ENCODE data around the gene LACTB. TPM values are rescaled to one million over a fixed set of nuclear protein-coding genes. Genes with fewer than 3 reads are reported as not detected.

Gene LACTB, protein sequence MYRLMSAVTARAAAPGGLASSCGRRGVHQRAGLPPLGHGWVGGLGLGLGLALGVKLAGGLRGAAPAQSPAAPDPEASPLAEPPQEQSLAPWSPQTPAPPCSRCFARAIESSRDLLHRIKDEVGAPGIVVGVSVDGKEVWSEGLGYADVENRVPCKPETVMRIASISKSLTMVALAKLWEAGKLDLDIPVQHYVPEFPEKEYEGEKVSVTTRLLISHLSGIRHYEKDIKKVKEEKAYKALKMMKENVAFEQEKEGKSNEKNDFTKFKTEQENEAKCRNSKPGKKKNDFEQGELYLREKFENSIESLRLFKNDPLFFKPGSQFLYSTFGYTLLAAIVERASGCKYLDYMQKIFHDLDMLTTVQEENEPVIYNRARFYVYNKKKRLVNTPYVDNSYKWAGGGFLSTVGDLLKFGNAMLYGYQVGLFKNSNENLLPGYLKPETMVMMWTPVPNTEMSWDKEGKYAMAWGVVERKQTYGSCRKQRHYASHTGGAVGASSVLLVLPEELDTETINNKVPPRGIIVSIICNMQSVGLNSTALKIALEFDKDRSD
- total RNA-seq: 10.2 and 11.5 TPM in 2 replicates
- long read RNA-seq, partial matches to known transcripts: 1 of 1 reads
- long read RNA-seq, other reads (novel, unspliced or antisense): 0 of 1 reads

DNA sequence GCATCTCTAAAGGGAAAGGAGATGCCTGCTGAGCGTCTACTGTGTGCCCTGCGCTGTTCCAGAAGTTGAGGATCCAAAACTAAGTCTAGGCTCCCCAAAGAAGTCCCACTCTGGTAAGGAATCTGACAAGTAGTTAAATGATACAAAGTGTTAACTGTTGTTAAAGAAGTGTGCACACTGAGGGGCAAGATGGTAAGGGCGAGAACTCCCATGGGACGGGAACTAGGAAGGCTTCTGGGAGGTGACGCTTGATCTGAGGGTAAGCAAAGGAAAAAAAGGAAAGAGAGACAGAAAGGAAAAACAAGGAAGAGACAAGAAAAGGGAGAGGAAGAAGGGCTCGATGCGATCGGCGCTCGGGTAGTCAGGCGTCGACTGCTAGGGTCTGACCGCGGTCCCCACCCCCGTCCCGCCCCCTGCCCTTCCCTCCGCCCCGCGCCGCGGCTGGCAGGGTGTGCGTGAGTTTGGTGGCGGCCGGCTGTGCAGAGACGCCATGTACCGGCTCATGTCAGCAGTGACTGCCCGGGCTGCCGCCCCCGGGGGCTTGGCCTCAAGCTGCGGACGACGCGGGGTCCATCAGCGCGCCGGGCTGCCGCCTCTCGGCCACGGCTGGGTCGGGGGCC is at the start of gene LACTB:
Gene LACTB (plus strand): TSS at position 480 of the 620 bp plus-strand sequence. CDS start 11 bp downstream, at position 491.
- Mint-ChIP-seq H3K4me3 (ENCODE audit: low read depth) (peak within 1 kb of the TSS; percentile 87), H3K27ac (peak within 1 kb of the TSS; percentile 86)

DNA sequence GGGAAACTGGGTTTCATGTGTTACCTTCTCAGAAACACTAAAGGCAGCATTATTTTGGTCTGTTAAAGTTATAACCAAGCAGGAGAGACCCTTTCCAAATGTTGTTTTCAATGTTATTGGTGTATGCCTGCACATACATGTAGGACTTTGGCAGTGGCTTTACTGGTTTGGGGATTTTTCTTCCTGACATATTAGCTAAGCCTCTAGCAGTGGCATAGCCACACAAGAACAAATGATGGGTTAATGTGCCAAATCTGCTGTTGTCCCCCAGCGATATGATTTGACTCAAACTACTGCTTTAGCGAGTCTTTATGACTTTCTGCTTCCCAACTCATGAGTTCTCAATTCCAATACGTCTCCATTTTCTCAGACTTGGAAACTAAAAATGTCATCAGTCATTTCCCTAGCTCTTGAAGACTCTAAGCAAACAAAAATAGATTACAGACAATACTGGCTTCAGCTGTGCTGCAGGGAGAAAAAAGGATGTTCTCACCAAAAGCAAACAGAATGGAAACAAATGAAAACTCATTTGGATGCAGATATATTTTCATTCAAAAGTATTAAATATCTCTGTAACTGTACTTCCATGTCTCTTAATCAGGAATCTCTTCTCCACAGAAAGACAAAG is 49.5 kb upstream of the LACTB start:
- DNase-seq (ENCODE audit: low spot score, unreplicated experiment): no peak
- peaks cover 5% of the 10 kb centered on the region for H3K27me3 Mint-ChIP-seq
- no peaks in the 10 kb centered on the region for H3K9me3 Mint-ChIP-seq (ENCODE audit: low read depth)
- H3K36me3 Mint-ChIP-seq (ENCODE audit: insufficient read depth): peaks cover 16% of the 10 kb centered on the region
- TF ChIP-seq, protein P1, sequence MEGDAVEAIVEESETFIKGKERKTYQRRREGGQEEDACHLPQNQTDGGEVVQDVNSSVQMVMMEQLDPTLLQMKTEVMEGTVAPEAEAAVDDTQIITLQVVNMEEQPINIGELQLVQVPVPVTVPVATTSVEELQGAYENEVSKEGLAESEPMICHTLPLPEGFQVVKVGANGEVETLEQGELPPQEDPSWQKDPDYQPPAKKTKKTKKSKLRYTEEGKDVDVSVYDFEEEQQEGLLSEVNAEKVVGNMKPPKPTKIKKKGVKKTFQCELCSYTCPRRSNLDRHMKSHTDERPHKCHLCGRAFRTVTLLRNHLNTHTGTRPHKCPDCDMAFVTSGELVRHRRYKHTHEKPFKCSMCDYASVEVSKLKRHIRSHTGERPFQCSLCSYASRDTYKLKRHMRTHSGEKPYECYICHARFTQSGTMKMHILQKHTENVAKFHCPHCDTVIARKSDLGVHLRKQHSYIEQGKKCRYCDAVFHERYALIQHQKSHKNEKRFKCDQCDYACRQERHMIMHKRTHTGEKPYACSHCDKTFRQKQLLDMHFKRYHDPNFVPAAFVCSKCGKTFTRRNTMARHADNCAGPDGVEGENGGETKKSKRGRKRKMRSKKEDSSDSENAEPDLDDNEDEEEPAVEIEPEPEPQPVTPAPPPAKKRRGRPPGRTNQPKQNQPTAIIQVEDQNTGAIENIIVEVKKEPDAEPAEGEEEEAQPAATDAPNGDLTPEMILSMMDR (IDR thresholded peaks at IDR 0.05; ENCODE audit: unreplicated experiment): no peak
- peaks cover 22% of the 10 kb centered on the region for H3K4me1 Mint-ChIP-seq (ENCODE audit: low read depth)
- H3K4me3 Mint-ChIP-seq (ENCODE audit: low read depth): no peak overlapping the region
- no peak overlapping the region for H3K27ac Mint-ChIP-seq

More for the DNA sequence above, at the start of gene LACTB:
- TF ChIP-seq, protein P1 (IDR thresholded peaks at IDR 0.05; ENCODE audit: unreplicated experiment): no peak
- DNase-seq (ENCODE audit: low spot score, unreplicated experiment): peak; percentile 71
- H3K9me3 Mint-ChIP-seq (ENCODE audit: low read depth): peaks cover 9% of the 10 kb centered on the region
- peaks cover 4% of the 10 kb centered on the region for H3K4me1 Mint-ChIP-seq (ENCODE audit: low read depth)
- H3K27me3 Mint-ChIP-seq: no peaks in the 10 kb centered on the region
- peaks cover 2% of the 10 kb centered on the region for H3K36me3 Mint-ChIP-seq (ENCODE audit: insufficient read depth)

DNA sequence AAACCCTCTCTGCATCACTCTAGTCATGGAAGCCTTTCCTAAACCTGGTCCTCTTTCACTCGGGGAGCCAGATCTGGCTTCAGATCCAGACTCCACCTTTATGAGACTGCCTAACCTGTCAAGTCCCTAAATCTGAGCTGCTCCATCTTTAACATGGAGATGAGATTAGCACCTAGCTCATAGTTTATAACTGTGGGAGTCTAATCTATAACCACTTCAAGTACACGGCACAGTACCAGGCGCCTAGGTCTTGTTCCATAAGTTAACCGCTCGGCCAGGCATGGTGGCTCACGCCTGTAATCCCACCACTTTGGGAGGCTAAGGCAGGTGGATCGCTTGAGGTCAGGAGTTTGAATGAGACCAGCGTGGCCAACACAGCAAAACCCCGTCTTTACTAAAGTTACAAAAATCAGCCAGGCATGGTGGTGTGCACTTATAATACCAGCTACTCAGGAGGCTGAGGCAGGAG is 48.8 kb upstream of the LACTB start:
- no peak for DNase-seq (ENCODE audit: low spot score, unreplicated experiment)
- Mint-ChIP-seq H3K27me3 (peaks cover 9% of the 10 kb centered on the region), H3K27ac (no peak overlapping the region), H3K4me3 (ENCODE audit: low read depth) (no peak overlapping the region), H3K36me3 (ENCODE audit: insufficient read depth) (peaks cover 12% of the 10 kb centered on the region), H3K4me1 (ENCODE audit: low read depth) (peaks cover 24% of the 10 kb centered on the region), H3K9me3 (ENCODE audit: low read depth) (no peaks in the 10 kb centered on the region)
- TF ChIP-seq, protein P1 (IDR thresholded peaks at IDR 0.05; ENCODE audit: unreplicated experiment): no peak

DNA sequence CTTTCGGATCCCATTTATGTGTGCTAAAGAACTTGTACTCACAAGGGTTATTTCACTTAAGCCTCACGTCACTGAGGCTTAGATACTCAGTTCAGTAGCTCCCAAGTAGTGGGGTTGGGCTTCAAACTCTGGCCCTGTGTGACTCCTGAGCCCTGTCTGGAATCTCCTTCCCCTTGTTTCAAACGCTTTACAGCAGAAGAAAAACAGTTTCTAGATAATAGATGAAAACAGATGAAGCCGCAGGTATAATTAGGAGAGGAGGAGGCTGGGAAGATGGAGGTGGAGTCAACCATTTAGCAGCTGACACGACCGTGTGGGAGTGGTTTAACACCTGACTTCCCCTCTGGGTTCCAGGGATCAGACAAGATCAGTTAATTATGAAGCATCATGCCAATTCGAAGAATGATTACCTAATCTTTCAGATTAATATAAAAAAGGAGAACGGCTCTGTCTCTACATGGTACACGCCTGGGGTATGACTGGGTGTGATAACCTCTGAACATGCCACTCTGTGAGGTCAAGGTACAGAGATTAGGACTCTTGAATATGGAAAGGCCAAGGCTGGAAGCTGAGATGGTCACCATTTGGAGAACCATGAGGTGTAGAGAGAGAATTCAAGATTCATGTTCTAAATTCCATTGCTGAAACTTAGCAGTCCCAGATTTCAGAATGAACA is 48.0 kb upstream of the LACTB start:
- Mint-ChIP-seq H3K4me3 (ENCODE audit: low read depth) (no peak overlapping the region), H3K27ac (peak overlapping the region; percentile 60), H3K9me3 (ENCODE audit: low read depth) (no peaks in the 10 kb centered on the region), H3K4me1 (ENCODE audit: low read depth) (peaks cover 25% of the 10 kb centered on the region), H3K36me3 (ENCODE audit: insufficient read depth) (peaks cover 7% of the 10 kb centered on the region), H3K27me3 (peaks cover 9% of the 10 kb centered on the region)
- TF ChIP-seq, protein P1 (IDR thresholded peaks at IDR 0.05; ENCODE audit: unreplicated experiment): no peak
- no peak for DNase-seq (ENCODE audit: low spot score, unreplicated experiment)

Measured in progenitor cell of endocrine pancreas (in vitro differentiated cells).